ENCODE data around the gene CDT1. TPM values are rescaled to one million over a fixed set of nuclear protein-coding genes. Genes with fewer than 3 reads are reported as not detected.

The CDT1 gene
- total RNA-seq: 7.8 and 12.6 TPM in 2 replicates

DNA sequence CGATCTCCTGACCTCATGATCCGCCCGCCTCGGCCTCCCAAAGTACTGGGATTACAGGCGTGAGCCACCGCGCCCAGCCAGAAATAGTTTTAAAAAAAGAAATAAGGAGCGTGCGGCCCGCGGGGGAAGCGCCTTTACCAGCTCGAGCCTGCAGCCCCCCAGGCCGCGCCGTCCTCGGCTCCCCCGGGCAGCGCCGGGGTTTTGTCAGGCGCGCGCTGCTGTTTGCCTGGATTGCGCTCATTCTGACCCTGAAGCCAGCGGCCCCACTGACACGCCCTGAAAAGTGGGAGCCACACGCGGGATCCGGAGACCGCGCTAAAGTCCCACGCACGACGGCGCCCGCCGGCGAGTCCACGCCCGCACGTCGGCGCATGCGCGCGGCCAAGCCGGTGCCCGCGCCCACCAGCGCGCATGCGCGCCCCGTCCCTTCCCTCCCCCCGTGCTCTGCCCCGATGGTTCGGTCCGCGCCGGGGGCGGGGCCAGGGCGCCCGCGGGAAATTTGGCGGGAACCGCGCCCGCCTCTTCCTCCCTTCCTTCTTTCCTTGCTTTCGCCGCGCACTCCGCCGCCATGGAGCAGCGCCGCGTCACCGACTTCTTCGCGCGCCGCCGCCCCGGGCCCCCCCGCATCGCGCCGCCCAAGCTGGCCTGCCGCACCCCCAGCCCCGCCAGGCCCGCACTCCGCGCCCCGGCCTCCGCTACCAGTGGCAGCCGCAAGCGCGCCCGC is at the start of gene CDT1:
CDT1 (plus strand) TSS at position 526 of the 724 bp plus-strand sequence; CDS start at position 569, 43 bp downstream.
- H3K4me3 ChIP-seq (ENCODE audit: low read depth, low read length): peak within 1 kb of the TSS; percentile 69
- peak; percentile 74 for DNase-seq (ENCODE audit: low read depth)
- TF ChIP-seq, protein P1, sequence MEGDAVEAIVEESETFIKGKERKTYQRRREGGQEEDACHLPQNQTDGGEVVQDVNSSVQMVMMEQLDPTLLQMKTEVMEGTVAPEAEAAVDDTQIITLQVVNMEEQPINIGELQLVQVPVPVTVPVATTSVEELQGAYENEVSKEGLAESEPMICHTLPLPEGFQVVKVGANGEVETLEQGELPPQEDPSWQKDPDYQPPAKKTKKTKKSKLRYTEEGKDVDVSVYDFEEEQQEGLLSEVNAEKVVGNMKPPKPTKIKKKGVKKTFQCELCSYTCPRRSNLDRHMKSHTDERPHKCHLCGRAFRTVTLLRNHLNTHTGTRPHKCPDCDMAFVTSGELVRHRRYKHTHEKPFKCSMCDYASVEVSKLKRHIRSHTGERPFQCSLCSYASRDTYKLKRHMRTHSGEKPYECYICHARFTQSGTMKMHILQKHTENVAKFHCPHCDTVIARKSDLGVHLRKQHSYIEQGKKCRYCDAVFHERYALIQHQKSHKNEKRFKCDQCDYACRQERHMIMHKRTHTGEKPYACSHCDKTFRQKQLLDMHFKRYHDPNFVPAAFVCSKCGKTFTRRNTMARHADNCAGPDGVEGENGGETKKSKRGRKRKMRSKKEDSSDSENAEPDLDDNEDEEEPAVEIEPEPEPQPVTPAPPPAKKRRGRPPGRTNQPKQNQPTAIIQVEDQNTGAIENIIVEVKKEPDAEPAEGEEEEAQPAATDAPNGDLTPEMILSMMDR (IDR thresholded peaks at IDR 0.05; ENCODE audit: insufficient read depth, low read depth, low read length): no peak

DNA sequence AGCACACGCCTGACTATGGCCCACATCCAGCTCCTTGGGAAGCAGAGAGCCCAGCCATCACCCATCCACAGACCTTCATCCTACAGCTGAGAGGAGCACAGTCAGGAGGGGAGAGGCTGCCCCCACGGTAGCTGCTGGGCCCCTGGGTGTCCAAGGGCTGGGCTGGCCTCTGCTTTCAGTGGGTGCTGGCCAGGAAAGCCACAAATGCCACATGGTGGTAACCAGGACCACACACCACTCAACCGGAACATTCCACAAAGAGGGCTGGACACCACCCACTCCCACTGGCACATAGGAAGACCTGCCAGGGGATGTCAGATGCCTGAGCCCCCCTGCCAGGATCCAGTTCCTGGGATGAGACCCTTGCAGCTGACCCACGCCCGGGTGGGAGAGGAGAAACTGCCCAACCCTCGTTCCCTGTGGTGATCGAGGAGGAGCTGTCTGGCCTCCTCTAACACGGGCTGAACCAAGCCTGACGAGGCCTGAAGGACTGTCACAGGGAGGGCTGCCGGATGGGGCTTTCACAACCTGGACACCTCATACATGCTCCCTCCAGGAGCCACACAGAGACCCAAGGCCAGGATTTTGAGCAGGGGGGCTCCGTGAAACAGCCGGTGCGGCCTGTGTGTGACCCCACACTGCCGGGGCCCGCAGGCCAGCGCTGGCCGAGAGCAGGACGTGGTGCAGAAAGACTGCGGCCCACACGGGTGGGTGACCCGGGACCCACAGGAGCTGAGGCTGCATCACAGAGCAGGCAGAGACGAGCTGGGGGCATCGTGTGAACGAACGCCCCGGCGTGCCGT is 49.3 kb upstream of the CDT1 start:
- DNase-seq (ENCODE audit: low read depth): no peak
- no peak overlapping the region for H3K4me3 ChIP-seq (ENCODE audit: low read depth, low read length)
- TF ChIP-seq, protein P1 (IDR thresholded peaks at IDR 0.05; ENCODE audit: insufficient read depth, low read depth, low read length): no peak

DNA sequence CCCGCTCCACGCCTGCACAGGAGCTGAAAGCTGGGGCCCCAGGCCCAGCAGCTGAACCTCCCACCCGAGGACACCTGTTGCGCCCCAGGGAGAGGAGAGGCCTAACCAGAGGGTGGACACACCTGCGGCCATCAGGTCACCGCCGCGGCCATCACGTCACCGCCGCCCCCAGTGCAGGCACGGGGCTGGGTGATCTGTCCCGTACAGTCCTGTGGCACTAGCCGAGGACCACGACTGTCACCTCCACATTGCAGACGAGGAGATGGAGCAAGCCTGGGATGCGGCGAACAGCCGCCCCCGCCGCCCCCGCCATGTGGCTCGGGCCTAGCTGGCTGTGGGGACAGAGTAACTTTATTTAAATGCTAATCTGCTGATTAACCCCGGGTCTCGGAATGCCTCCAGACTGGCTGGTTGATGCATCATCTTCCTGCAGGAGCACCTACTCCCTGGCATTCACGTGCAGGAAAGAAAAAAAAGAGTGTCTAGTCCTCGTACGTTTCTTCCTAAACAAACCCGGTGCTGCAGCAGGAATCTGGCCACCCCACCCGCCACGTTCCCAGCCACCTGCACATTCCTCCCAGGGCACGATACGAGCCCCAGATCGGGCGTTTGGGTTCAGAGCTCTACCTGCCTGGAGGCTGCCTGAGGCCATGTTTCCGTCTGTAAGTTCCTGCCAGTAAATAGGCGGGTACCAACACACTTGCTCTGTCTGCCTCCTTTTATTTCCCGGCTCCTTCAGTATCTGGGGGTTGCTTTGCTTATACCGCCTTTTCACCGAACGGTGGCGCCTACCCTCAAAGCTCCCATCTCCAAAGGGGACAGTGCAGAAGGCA is 48.5 kb upstream of the CDT1 start:
- H3K4me3 ChIP-seq (ENCODE audit: low read depth, low read length): no peak overlapping the region
- peak; percentile 46 for DNase-seq (ENCODE audit: low read depth)
- TF ChIP-seq, protein P1 (IDR thresholded peaks at IDR 0.05; ENCODE audit: insufficient read depth, low read depth, low read length): peak; percentile 45

DNA sequence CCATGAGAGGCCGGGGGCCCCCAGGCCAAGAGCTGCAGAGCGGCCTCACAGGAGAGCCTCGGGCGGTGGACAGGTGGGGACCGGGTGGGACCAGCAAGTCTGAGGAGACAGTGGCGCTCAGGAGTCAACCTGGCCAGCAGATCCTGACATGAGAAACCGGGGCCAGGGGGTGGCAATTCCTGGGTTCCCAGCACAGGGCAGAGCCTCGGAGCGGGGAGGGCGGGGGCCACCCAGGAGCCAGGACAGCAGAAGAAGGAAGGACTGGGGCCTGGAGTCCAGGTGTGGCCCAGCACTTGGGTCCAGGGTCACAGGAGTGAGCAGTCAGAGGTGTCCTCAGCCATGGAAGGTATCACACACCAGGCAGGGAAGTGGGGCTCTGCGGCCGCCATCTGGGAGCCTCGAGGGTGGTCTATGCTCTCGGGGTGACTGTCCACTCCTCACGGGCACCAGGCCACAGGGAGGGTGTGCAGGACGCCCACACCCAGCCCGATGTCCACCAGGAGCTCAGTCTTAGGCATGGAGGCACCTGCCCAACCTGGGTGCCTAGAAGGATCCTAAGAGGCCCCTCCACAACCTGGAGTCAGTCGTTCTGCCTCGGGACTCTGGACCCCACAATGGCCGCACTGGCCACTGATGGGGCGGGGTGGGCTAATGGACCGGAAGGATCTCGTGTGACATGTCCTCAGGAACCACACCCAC is 47.7 kb upstream of the CDT1 start:
- DNase-seq (ENCODE audit: low read depth): no peak
- H3K4me3 ChIP-seq (ENCODE audit: low read depth, low read length): no peak overlapping the region
- TF ChIP-seq, protein P1 (IDR thresholded peaks at IDR 0.05; ENCODE audit: insufficient read depth, low read depth, low read length): no peak

DNA sequence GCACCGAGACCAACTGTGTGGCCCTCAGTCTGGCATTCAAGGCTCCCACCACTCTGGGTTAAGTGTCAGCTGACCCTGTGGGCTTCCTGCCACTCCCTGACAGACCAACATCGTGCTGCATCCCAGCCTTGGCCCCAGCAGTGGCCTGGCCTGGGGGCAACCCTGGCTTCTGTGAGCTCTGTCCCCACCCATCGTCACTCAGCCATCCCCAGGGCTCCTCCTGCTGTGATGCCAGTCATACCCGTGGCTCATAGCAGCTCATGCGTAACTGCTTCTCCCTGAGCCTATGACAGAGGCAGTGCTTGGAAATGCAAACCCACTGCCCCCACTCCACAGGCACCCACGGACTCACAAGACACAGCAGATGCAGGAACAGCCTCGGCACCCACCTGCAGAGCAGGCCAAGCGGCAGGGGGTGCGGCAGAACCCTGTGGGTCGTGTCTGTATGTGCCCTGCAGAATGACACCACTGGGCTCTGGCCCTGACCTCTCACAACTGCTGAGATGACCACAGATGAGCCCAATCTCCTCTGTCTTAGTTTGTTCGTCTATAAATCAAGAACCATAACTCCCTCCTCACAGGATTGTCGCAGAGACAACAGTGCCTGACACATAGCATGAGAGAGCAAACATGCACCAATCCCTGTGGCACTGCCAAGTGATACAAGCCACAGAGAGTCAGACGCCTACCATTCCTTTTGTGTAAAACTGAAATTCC is 45.2 kb upstream of the CDT1 start:
- no peak for DNase-seq (ENCODE audit: low read depth)
- no peak overlapping the region for H3K4me3 ChIP-seq (ENCODE audit: low read depth, low read length)
- TF ChIP-seq, protein P1 (IDR thresholded peaks at IDR 0.05; ENCODE audit: insufficient read depth, low read depth, low read length): no peak

DNA sequence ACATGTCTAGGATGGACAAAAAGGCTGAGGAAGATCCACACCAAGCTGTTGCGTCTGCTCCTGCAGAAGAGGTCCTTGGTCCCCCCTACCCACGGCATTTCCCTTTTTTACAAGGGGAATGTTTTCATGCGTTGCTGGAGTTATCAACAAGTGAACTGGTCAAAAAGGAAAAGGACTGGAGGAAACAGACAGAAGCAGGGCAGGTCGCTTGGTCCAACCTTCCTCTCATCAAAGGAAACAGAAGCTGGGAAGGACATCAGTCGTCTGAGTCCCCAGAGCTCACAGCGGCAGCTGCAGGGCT is 44.7 kb upstream of the CDT1 start:
- no peak for DNase-seq (ENCODE audit: low read depth)
- TF ChIP-seq, protein P1 (IDR thresholded peaks at IDR 0.05; ENCODE audit: insufficient read depth, low read depth, low read length): no peak
- H3K4me3 ChIP-seq (ENCODE audit: low read depth, low read length): no peak overlapping the region

Measured in fibroblast of villous mesenchyme (primary cell).